ENCODE results near the gene ESRRG.

ESRRG gene

GRCh38 chr1:216632980-216633379 is 90.2 kb downstream of the ESRRG start:
- H3F3A ChIP-seq (ENCODE audit: insufficient read depth): no peaks in the 10 kb centered on the region
- TF ChIP-seq, protein P1, sequence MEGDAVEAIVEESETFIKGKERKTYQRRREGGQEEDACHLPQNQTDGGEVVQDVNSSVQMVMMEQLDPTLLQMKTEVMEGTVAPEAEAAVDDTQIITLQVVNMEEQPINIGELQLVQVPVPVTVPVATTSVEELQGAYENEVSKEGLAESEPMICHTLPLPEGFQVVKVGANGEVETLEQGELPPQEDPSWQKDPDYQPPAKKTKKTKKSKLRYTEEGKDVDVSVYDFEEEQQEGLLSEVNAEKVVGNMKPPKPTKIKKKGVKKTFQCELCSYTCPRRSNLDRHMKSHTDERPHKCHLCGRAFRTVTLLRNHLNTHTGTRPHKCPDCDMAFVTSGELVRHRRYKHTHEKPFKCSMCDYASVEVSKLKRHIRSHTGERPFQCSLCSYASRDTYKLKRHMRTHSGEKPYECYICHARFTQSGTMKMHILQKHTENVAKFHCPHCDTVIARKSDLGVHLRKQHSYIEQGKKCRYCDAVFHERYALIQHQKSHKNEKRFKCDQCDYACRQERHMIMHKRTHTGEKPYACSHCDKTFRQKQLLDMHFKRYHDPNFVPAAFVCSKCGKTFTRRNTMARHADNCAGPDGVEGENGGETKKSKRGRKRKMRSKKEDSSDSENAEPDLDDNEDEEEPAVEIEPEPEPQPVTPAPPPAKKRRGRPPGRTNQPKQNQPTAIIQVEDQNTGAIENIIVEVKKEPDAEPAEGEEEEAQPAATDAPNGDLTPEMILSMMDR (IDR thresholded peaks at IDR 0.05; ENCODE audit: insufficient read depth, low read length, poor library complexity, severe bottlenecking): no peak
- TF ChIP-seq EZH2phosphoT487 (conservative IDR thresholded peaks at IDR 0.05; ENCODE audit: low read length): no peak
- no peaks in the 10 kb centered on the region for H4K20me1 ChIP-seq (ENCODE audit: low read depth, low read length)

DNA sequence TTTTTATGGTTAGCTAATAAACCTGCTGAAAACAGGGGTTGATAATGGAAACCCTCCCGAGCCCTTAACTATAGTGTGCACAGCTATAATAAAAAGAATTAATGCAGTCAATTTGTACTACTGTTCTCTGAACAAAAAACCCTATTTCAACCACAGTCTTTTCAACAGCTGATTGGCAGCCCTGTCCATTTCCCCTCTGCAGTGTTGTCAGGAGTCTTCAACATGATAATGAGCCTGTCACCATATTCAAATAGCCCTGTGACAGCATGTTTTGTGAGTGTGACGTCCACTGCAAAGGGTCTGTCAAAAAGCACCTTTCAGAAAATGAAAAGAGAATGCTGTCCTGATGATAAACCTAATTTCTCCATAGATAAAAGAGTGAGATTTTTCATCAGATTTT is 92.7 kb downstream of the ESRRG start:
- H3K9me2 ChIP-seq (replicated peaks; ENCODE audit: insufficient read depth, low read length): no peaks in the 10 kb centered on the region
- TF ChIP-seq, protein P1 (IDR thresholded peaks at IDR 0.05; ENCODE audit: insufficient read depth, low read length, poor library complexity, severe bottlenecking): no peak
- no peak overlapping the region for H3K9ac ChIP-seq (ENCODE audit: low read length)
- H3K27me3 ChIP-seq (ENCODE audit: low read length): no peaks in the 10 kb centered on the region
- H3K4me3 ChIP-seq (ENCODE audit: insufficient read depth, low read length, poor library complexity, severe bottlenecking): no peak overlapping the region
- no peaks in the 10 kb centered on the region for H3K9me3 ChIP-seq (ENCODE audit: insufficient read depth, low read length)
- no peak overlapping the region for H2AFZ ChIP-seq (ENCODE audit: low read depth, low read length, severe bottlenecking)
- no peak overlapping the region for H3K4me2 ChIP-seq (ENCODE audit: low read depth, low read length, poor library complexity, severe bottlenecking)
- H3F3A ChIP-seq (ENCODE audit: insufficient read depth): no peaks in the 10 kb centered on the region
- no peaks in the 10 kb centered on the region for H4K20me1 ChIP-seq (ENCODE audit: low read depth, low read length)
- no peaks in the 10 kb centered on the region for H3K36me3 ChIP-seq (ENCODE audit: low read length)
- H3K79me2 ChIP-seq (ENCODE audit: insufficient read depth, low read length): no peaks in the 10 kb centered on the region
- H3K27ac ChIP-seq (ENCODE audit: low read depth, low read length): no peak overlapping the region

More at GRCh38 chr1:216632980-216633379, 90.2 kb downstream of the ESRRG start:
- Histone ChIP-seq H3K27me3 (ENCODE audit: low read length) (no peaks in the 10 kb centered on the region), H2AFZ (ENCODE audit: low read depth, low read length, severe bottlenecking) (no peak overlapping the region), H3K4me3 (ENCODE audit: insufficient read depth, low read length, poor library complexity, severe bottlenecking) (no peak overlapping the region), H3K79me2 (ENCODE audit: insufficient read depth, low read length) (no peaks in the 10 kb centered on the region), H3K4me2 (ENCODE audit: low read depth, low read length, poor library complexity, severe bottlenecking) (no peak overlapping the region), H3K27ac (ENCODE audit: low read depth, low read length) (no peak overlapping the region), H3K9me2 (replicated peaks; ENCODE audit: insufficient read depth, low read length) (no peaks in the 10 kb centered on the region), H3K36me3 (ENCODE audit: low read length) (no peaks in the 10 kb centered on the region), H3K9me3 (ENCODE audit: insufficient read depth, low read length) (no peaks in the 10 kb centered on the region), H3K9ac (ENCODE audit: low read length) (no peak overlapping the region)

GRCh38 chr1:216627252-216627651 is 96.0 kb downstream of the ESRRG start:
- H2AFZ ChIP-seq (ENCODE audit: low read depth, low read length, severe bottlenecking): no peak overlapping the region
- no peaks in the 10 kb centered on the region for H3K79me2 ChIP-seq (ENCODE audit: insufficient read depth, low read length)
- H3F3A ChIP-seq (ENCODE audit: insufficient read depth): no peaks in the 10 kb centered on the region
- no peaks in the 10 kb centered on the region for H4K20me1 ChIP-seq (ENCODE audit: low read depth, low read length)
- no peak overlapping the region for H3K9ac ChIP-seq (ENCODE audit: low read length)
- TF ChIP-seq, protein P1 (IDR thresholded peaks at IDR 0.05; ENCODE audit: insufficient read depth, low read length, poor library complexity, severe bottlenecking): no peak
- TF ChIP-seq EZH2phosphoT487 (conservative IDR thresholded peaks at IDR 0.05; ENCODE audit: low read length): no peak
- no peaks in the 10 kb centered on the region for H3K36me3 ChIP-seq (ENCODE audit: low read length)
- no peaks in the 10 kb centered on the region for H3K27me3 ChIP-seq (ENCODE audit: low read length)
- H3K4me3 ChIP-seq (ENCODE audit: insufficient read depth, low read length, poor library complexity, severe bottlenecking): no peak overlapping the region
- no peak overlapping the region for H3K4me2 ChIP-seq (ENCODE audit: low read depth, low read length, poor library complexity, severe bottlenecking)
- no peak overlapping the region for H3K27ac ChIP-seq (ENCODE audit: low read depth, low read length)
- no peaks in the 10 kb centered on the region for H3K9me3 ChIP-seq (ENCODE audit: insufficient read depth, low read length)
- H3K9me2 ChIP-seq (replicated peaks; ENCODE audit: insufficient read depth, low read length): no peaks in the 10 kb centered on the region
